GM18909 (cell line): ENCODE results near the gene CKAP5.

ENCODE experiments used
- ATAC-seq: cut with Tn5 transposase; IDR thresholded peaks from one replicate; pipeline ENCODE4 v1.9.1; 2021; ENCODE audit warnings: mild to moderate bottlenecking; ENCODE audit not compliant: unreplicated experiment, poor library complexity

The CKAP5 gene

GRCh38 chr11:46856605-46857343, 10.7 kb upstream of the CKAP5 start:
- no peak for ATAC-seq

GRCh38 chr11:46855863-46856262, 9.8 kb upstream of the CKAP5 start:
- no peak for ATAC-seq

- ATAC-seq, result no peak
Measured at GRCh38 chr11:46855167-46855566, 9.1 kb upstream of the CKAP5 start.

GRCh38 chr11:46850829-46851380, 4.8 kb upstream of the CKAP5 start:
- ATAC-seq, result no peak

GRCh38 chr11:46849631-46850030, 3.6 kb upstream of the CKAP5 start:
- ATAC-seq, result no peak

GRCh38 chr11:46846510-46846830, 390 bp upstream of the CKAP5 start:
- ATAC-seq, result peak; percentile 5

GRCh38 chr11:46845440-46845739, 690 bp downstream of the CKAP5 start:
- no peak for ATAC-seq

GRCh38 chr11:46840116-46840515, 6.0 kb downstream of the CKAP5 start:
- no peak for ATAC-seq

GRCh38 chr11:46838501-46838900, 7.6 kb downstream of the CKAP5 start:
- ATAC-seq, result no peak

GRCh38 chr11:46837860-46838259, 8.2 kb downstream of the CKAP5 start:
- no peak for ATAC-seq

GRCh38 chr11:46836870-46837269, 9.2 kb downstream of the CKAP5 start:
- no peak for ATAC-seq

- ATAC-seq, result no peak
Measured at GRCh38 chr11:46836431-46836830, 9.6 kb downstream of the CKAP5 start.

GRCh38 chr11:46835897-46836296, 10.2 kb downstream of the CKAP5 start:
- no peak for ATAC-seq

GRCh38 chr11:46834821-46835220, 11.3 kb downstream of the CKAP5 start:
- no peak for ATAC-seq

GRCh38 chr11:46832511-46833214, 13.4 kb downstream of the CKAP5 start:
- ATAC-seq, result no peak

GRCh38 chr11:46827995-46828394, 18.1 kb downstream of the CKAP5 start:
- no peak for ATAC-seq

- ATAC-seq, result peak; percentile 98
Measured at GRCh38 chr11:46826310-46827044, 19.6 kb downstream of the CKAP5 start.

GRCh38 chr11:46808799-46809431, 37.2 kb downstream of the CKAP5 start:
- no peak for ATAC-seq

- no peak for ATAC-seq
Measured at GRCh38 chr11:46801694-46802470, 44.2 kb downstream of the CKAP5 start.

- ATAC-seq, result no peak
Measured at GRCh38 chr11:46800177-46800576, 45.9 kb downstream of the CKAP5 start.
